HCT116 (cell line): ENCODE measurements around the gene AGBL3. TPM values are rescaled to one million over a fixed set of nuclear protein-coding genes. Genes with fewer than 3 reads are reported as not detected.

Experiments used
- ATAC-seq: fragments of 200-7000 bp; cut with Tn5 transposase; 2 replicates; pipeline ENCODE4 v1.9.1; 2020; ENCODE audit warnings: mild to moderate bottlenecking, moderate library complexity
- BruUV-seq: library from RNA; stranded (reverse); fragments of 400-500 nt; replicated peaks from 2 replicates; lab custom pipeline; 2021; lab: Mats Ljungman, UMichigan
- CTCF ChIA-PET: fragments of 300-600 bp; sonication (Branson Sonifier 250); formaldehyde crosslinking; loops from one replicate; lab custom pipeline; 2021; ENCODE audit warnings: antibody characterized with exemption; lab: Charles Lee
- POLR2A ChIA-PET: fragments of 300-600, 350-600 bp; sonication (Branson Sonifier 250); formaldehyde crosslinking; loops from one replicate; lab custom pipeline; 2021; ENCODE audit warnings: antibody characterized with exemption; lab: Charles Lee
- RAD21 ChIA-PET, 2 experiments: fragments of 300-600 bp; sonication (Branson Sonifier 250); formaldehyde crosslinking; loops; one replicate each; lab custom pipeline; 2023; ENCODE audit warnings: low total read pairs in 2 of 2; ENCODE audit not compliant: uncharacterized antibody in 2 of 2, unreplicated experiment in 2 of 2, low non-redundant PET in 1 of 2; lab: Charles Lee
- DNase-seq: peaks from one replicate; pipeline ENCODE4 v3.0.0-alpha.2; 2010; ENCODE audit warnings: low read depth, low spot score
- H2AFZ ChIP-seq: fragments of 200-600 bp; shearing (Covaris generic), sonication (generic); 2 replicates; pipeline ENCODE4 v1.6.1; 2017; ENCODE audit warnings: low read depth, mixed run types, mixed read lengths, antibody characterized with exemption, low read length; ENCODE audit not compliant: poor library complexity, severe bottlenecking
- H3K27ac ChIP-seq: 2 replicates; pipeline ENCODE4 v1.5.1; 2012; ENCODE audit warnings: low read depth, low read length
- H3K27me3 ChIP-seq: fragments of 200-600 bp; sonication (generic); 2 replicates; pipeline ENCODE4 v1.6.1; 2016; ENCODE audit warnings: mixed run types, low read length, mixed read lengths; ENCODE audit not compliant: insufficient read depth
- H3K36me3 ChIP-seq, 2 experiments: fragments of 200-500 bp in 1 of 2; fragments of 200-600 bp in 1 of 2; sonication (Bioruptor generic) in 1 of 2; sonication (generic) in 1 of 2; 2 replicates each; pipeline versions ENCODE4 v1.5.1 to v1.6.1; 2014 to 2016; ENCODE audit warnings: low read length in 2 of 2, inconsistent platforms in 1 of 2, mixed read lengths in 1 of 2, mixed run types in 1 of 2; ENCODE audit not compliant: insufficient read depth in 2 of 2, control insufficient read depth in 1 of 2
- H3K4me1 ChIP-seq, 2 experiments: fragments of 200-600 bp in 1 of 2; sonication (generic) in 1 of 2; 2 replicates each; pipeline versions ENCODE4 v1.5.1 to v1.6.1; 2012 to 2017; ENCODE audit warnings: low read length in 2 of 2, inconsistent platforms in 1 of 2, mild to moderate bottlenecking in 1 of 2, mixed read lengths in 1 of 2, mixed run types in 1 of 2, moderate library complexity in 1 of 2; ENCODE audit not compliant: insufficient read depth in 2 of 2, control insufficient read depth in 1 of 2
- H3K4me2 ChIP-seq: fragments of 200-600 bp; sonication (generic); 2 replicates; pipeline ENCODE4 v1.6.1; 2017; ENCODE audit warnings: mixed run types, low read length, mixed read lengths
- H3K4me3 ChIP-seq, 2 experiments: fragments of 200-600 bp in 1 of 2; sonication (generic) in 1 of 2; replicated peaks in 1 of 2; 2 replicates each; pipeline ENCODE4 v1.5.1; 2011 to 2016; ENCODE audit warnings: low read length in 2 of 2, control low read depth in 1 of 2, low read depth in 1 of 2, mild to moderate bottlenecking in 1 of 2, mixed read lengths in 1 of 2, mixed run types in 1 of 2
- H3K79me2 ChIP-seq: fragments of 200-600 bp; sonication (generic); 2 replicates; pipeline ENCODE4 v1.6.1; 2017; ENCODE audit warnings: mild to moderate bottlenecking, mixed run types, low read length, moderate library complexity, mixed read lengths; ENCODE audit not compliant: insufficient read depth
- H3K9ac ChIP-seq: fragments of 200-600 bp; sonication (generic); 2 replicates; pipeline ENCODE4 v1.6.1; 2016; ENCODE audit warnings: low read length, mixed read lengths
- H3K9me2 ChIP-seq: fragments of 200-600 bp; sonication (generic), shearing (Covaris generic); 2 replicates; pipeline ENCODE4 v1.6.1; 2017; ENCODE audit warnings: mixed run types, mild to moderate bottlenecking, moderate library complexity; ENCODE audit not compliant: insufficient read depth
- H3K9me3 ChIP-seq, 2 experiments: fragments of 200-500 bp in 1 of 2; fragments of 200-600 bp in 1 of 2; sonication (Bioruptor generic) in 1 of 2; sonication (generic) in 1 of 2; 2 replicates each; pipeline ENCODE4 v1.6.1; 2014 to 2017; ENCODE audit warnings: low read length in 2 of 2, mixed read lengths in 2 of 2, inconsistent platforms in 1 of 2, low read depth in 1 of 2, mild to moderate bottlenecking in 1 of 2, mixed run types in 1 of 2, moderate library complexity in 1 of 2; ENCODE audit not compliant: control insufficient read depth in 1 of 2, insufficient read depth in 1 of 2
- H4K20me1 ChIP-seq: fragments of 200-600 bp; sonication (generic), shearing (Covaris generic); 2 replicates; pipeline ENCODE4 v1.6.1; 2017; ENCODE audit warnings: mixed run types, mild to moderate bottlenecking, moderate library complexity; ENCODE audit not compliant: insufficient read depth
- CBX3 ChIP-seq: IDR thresholded peaks from 2 replicates; pipeline ENCODE4 v1.6.1; 2012; ENCODE audit warnings: low read depth
- CEBPB ChIP-seq: IDR thresholded peaks from 2 replicates; pipeline ENCODE4 v1.6.1; 2012; ENCODE audit warnings: low read depth
- EGR1 ChIP-seq: IDR thresholded peaks from 2 replicates; pipeline ENCODE4 v1.6.1; 2012; ENCODE audit warnings: low read depth
- ELF1 ChIP-seq: IDR thresholded peaks from 2 replicates; pipeline ENCODE4 v1.6.1; 2012; ENCODE audit warnings: low read depth, borderline replicate concordance
- EZH2phosphoT487 ChIP-seq: fragments of 200-600 bp; IDR thresholded peaks from 2 replicates; pipeline ENCODE4 v1.6.1; 2018; ENCODE audit warnings: antibody characterized with exemption, borderline replicate concordance
- FOSL1 ChIP-seq: IDR thresholded peaks from 2 replicates; pipeline ENCODE4 v1.6.1; 2012; ENCODE audit warnings: low read depth
- JUND ChIP-seq: IDR thresholded peaks from 2 replicates; pipeline ENCODE4 v1.6.1; 2012
- POLR2A ChIP-seq: IDR thresholded peaks from 2 replicates; pipeline ENCODE4 v1.7.0; 2011; ENCODE audit warnings: borderline replicate concordance; ENCODE audit not compliant: insufficient read depth, insufficient read length; ENCODE audit errors: extremely low read depth
- RAD21 ChIP-seq: IDR thresholded peaks from 2 replicates; pipeline ENCODE4 v1.6.1; 2012; ENCODE audit warnings: low read depth, mild to moderate bottlenecking
- SIN3A ChIP-seq: IDR thresholded peaks from 2 replicates; pipeline ENCODE4 v1.6.1; 2012; ENCODE audit warnings: low read depth
- SRF ChIP-seq: IDR thresholded peaks from 2 replicates; pipeline ENCODE4 v1.6.1; 2012; ENCODE audit warnings: low read depth
- TCF7L2 ChIP-seq: IDR thresholded peaks from 2 replicates; pipeline ENCODE4 v1.7.0; 2011; ENCODE audit warnings: borderline replicate concordance, inconsistent platforms; ENCODE audit not compliant: insufficient read depth, insufficient read length; ENCODE audit errors: extremely low read depth
- YY1 ChIP-seq: IDR thresholded peaks from 2 replicates; pipeline ENCODE4 v1.6.1; 2011; ENCODE audit warnings: low read length, low read depth, moderate library complexity, mild to moderate bottlenecking; ENCODE audit not compliant: insufficient replicate concordance; ENCODE audit errors: extremely low read depth
- ZNF274 ChIP-seq: fragments of 200-500 bp; sonication (Bioruptor generic); IDR thresholded peaks from 2 replicates; pipeline ENCODE4 v1.6.1; 2014; ENCODE audit warnings: mild to moderate bottlenecking, low read depth, low read length, inconsistent platforms
- intact Hi-C: fragments of 100-400 bp; cut with micrococcal nuclease; formaldehyde crosslinking; loops from 2 replicates; pipeline ENCODE4 v1.10.0; 2022
- total RNA-seq: library from RNA; stranded (reverse); gene quantifications from one replicate; pipeline ENCODE4 v1.2.1, GENCODE V29; 2021; ENCODE audit not compliant: unreplicated experiment
- TF ChIP-seq, protein P1 (sequence below): IDR thresholded peaks from 2 replicates; pipeline ENCODE4 v1.6.1; 2011; ENCODE audit warnings: mild to moderate bottlenecking, low read length, moderate library complexity; ENCODE audit not compliant: insufficient replicate concordance; ENCODE audit errors: extremely low read depth
- TF ChIP-seq, protein P2 (sequence below): IDR thresholded peaks from 2 replicates; pipeline ENCODE4 v1.6.1; 2012; ENCODE audit warnings: low read depth
- TF ChIP-seq, protein P3 (sequence below): IDR thresholded peaks from 2 replicates; pipeline ENCODE4 v1.6.1; 2012
- TF ChIP-seq, protein P4 (sequence below), 3 experiments: fragments of 200-600 bp in 1 of 3; sonication (generic) in 1 of 3; IDR thresholded peaks in 2 of 3; conservative IDR thresholded peaks in 1 of 3; 2 replicates each; pipeline ENCODE4 v1.5.1; 2012 to 2017; ENCODE audit warnings: low read depth in 2 of 3, low read length in 2 of 3, antibody characterized with exemption in 1 of 3, borderline replicate concordance in 1 of 3, control low read depth in 1 of 3, mild to moderate bottlenecking in 1 of 3, mixed read lengths in 1 of 3, mixed run types in 1 of 3, moderate library complexity in 1 of 3; ENCODE audit not compliant: insufficient read depth in 1 of 3
- TF ChIP-seq, protein P5 (sequence below): IDR thresholded peaks from 2 replicates; pipeline ENCODE4 v1.6.1; 2012

Gene AGBL3
- total RNA-seq, 1 experiment from 2014 or later, result 1.9 TPM

DNA sequence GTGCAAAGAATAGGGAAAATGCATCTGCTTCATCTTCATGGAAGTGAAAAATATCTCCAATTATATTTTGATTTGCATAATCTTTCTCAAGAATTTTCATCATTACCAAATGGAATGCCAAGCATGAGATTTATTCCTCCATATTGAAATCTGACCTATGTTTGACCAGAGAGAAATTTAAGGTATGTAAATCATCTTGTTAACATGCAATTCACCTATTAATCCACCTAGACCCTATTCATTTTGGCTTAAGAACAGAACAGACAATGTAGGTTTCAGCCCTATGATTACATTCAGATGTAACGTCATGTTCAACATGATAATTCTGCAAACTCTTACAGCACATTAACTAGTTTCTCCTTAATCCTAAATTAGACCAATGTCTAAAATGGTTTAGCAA, 130.8 kb downstream of the AGBL3 start:
- no peak for DNase-seq
- BruUV-seq, result no TSS peak
- H4K20me1 ChIP-seq, result no peaks in the 10 kb centered on the region
- H3K4me1 ChIP-seq, result no peaks in the 10 kb centered on the region
- CTCF ChIA-PET, result no interaction called here
- no peaks in the 10 kb centered on the region for H3K27me3 ChIP-seq
- no peak for TF ChIP-seq FOSL1
- TF ChIP-seq CEBPB, result no peak
- TF ChIP-seq RAD21, result no peak
- TF ChIP-seq JUND, result no peak
- no peak for TF ChIP-seq POLR2A
- TF ChIP-seq, protein P1, sequence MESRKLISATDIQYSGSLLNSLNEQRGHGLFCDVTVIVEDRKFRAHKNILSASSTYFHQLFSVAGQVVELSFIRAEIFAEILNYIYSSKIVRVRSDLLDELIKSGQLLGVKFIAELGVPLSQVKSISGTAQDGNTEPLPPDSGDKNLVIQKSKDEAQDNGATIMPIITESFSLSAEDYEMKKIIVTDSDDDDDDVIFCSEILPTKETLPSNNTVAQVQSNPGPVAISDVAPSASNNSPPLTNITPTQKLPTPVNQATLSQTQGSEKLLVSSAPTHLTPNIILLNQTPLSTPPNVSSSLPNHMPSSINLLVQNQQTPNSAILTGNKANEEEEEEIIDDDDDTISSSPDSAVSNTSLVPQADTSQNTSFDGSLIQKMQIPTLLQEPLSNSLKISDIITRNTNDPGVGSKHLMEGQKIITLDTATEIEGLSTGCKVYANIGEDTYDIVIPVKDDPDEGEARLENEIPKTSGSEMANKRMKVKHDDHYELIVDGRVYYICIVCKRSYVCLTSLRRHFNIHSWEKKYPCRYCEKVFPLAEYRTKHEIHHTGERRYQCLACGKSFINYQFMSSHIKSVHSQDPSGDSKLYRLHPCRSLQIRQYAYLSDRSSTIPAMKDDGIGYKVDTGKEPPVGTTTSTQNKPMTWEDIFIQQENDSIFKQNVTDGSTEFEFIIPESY, result no peak
- no peak for TF ChIP-seq YY1
- TF ChIP-seq TCF7L2, result no peak
- TF ChIP-seq, protein P2, sequence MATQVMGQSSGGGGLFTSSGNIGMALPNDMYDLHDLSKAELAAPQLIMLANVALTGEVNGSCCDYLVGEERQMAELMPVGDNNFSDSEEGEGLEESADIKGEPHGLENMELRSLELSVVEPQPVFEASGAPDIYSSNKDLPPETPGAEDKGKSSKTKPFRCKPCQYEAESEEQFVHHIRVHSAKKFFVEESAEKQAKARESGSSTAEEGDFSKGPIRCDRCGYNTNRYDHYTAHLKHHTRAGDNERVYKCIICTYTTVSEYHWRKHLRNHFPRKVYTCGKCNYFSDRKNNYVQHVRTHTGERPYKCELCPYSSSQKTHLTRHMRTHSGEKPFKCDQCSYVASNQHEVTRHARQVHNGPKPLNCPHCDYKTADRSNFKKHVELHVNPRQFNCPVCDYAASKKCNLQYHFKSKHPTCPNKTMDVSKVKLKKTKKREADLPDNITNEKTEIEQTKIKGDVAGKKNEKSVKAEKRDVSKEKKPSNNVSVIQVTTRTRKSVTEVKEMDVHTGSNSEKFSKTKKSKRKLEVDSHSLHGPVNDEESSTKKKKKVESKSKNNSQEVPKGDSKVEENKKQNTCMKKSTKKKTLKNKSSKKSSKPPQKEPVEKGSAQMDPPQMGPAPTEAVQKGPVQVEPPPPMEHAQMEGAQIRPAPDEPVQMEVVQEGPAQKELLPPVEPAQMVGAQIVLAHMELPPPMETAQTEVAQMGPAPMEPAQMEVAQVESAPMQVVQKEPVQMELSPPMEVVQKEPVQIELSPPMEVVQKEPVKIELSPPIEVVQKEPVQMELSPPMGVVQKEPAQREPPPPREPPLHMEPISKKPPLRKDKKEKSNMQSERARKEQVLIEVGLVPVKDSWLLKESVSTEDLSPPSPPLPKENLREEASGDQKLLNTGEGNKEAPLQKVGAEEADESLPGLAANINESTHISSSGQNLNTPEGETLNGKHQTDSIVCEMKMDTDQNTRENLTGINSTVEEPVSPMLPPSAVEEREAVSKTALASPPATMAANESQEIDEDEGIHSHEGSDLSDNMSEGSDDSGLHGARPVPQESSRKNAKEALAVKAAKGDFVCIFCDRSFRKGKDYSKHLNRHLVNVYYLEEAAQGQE, result no peak
- TF ChIP-seq, protein P3, sequence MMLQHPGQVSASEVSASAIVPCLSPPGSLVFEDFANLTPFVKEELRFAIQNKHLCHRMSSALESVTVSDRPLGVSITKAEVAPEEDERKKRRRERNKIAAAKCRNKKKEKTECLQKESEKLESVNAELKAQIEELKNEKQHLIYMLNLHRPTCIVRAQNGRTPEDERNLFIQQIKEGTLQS, result no peak
- TF ChIP-seq CBX3, result no peak
- TF ChIP-seq ELF1, result no peak
- TF ChIP-seq SIN3A, result no peak
- no peak for TF ChIP-seq ZNF274
- TF ChIP-seq EZH2phosphoT487, result no peak
- TF ChIP-seq, protein P4, sequence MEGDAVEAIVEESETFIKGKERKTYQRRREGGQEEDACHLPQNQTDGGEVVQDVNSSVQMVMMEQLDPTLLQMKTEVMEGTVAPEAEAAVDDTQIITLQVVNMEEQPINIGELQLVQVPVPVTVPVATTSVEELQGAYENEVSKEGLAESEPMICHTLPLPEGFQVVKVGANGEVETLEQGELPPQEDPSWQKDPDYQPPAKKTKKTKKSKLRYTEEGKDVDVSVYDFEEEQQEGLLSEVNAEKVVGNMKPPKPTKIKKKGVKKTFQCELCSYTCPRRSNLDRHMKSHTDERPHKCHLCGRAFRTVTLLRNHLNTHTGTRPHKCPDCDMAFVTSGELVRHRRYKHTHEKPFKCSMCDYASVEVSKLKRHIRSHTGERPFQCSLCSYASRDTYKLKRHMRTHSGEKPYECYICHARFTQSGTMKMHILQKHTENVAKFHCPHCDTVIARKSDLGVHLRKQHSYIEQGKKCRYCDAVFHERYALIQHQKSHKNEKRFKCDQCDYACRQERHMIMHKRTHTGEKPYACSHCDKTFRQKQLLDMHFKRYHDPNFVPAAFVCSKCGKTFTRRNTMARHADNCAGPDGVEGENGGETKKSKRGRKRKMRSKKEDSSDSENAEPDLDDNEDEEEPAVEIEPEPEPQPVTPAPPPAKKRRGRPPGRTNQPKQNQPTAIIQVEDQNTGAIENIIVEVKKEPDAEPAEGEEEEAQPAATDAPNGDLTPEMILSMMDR (IDR thresholded peaks at IDR 0.05 in 2 of 3, conservative IDR thresholded peaks at IDR 0.05 in 1 of 3; ENCODE audit: borderline replicate concordance in 1 of 3, insufficient read depth in 1 of 3, low read depth in 2 of 3, low read length in 2 of 3), result no peak
- no peak for TF ChIP-seq SRF
- TF ChIP-seq, protein P5, sequence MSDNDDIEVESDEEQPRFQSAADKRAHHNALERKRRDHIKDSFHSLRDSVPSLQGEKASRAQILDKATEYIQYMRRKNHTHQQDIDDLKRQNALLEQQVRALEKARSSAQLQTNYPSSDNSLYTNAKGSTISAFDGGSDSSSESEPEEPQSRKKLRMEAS, result no peak
- TF ChIP-seq EGR1, result no peak
- H3K79me2 ChIP-seq, result no peaks in the 10 kb centered on the region
- no peak overlapping the region for H3K9ac ChIP-seq
- no peak overlapping the region for H3K27ac ChIP-seq
- peaks cover 0 to 7% of the 10 kb centered on the region in 2 experiments; a peak in 1 of 4 replicates for H3K9me3 ChIP-seq
- no peaks in the 10 kb centered on the region for H3K36me3 ChIP-seq
- no peak overlapping the region for H2AFZ ChIP-seq
- H3K4me3 ChIP-seq, result no peak overlapping the region
- no peak for ATAC-seq
- POLR2A ChIA-PET, result no interaction called here
- no peaks in the 10 kb centered on the region for H3K9me2 ChIP-seq
- RAD21 ChIA-PET, result no interaction called here
- no peak overlapping the region for H3K4me2 ChIP-seq
- intact Hi-C loops, result no loop called here
